Endometrial microvascular endothelial cells (primary cell): ENCODE measurements around the gene ADAMTS12. TPM values are rescaled to one million over a fixed set of nuclear protein-coding genes. Genes with fewer than 3 reads are reported as not detected.

Experiments used
- in situ Hi-C: cut with HindIII; loops from 2 replicates; pipeline ENCODE4 v1.10.0; 2017; ENCODE audit warnings: low sequenced_read_pairs, low pct_unique_long_range_greater_than_20kb; ENCODE audit errors: inconsistent ontology term
- total RNA-seq: library from RNA; depleted of rRNA; stranded (reverse); fragments of >200 nt; gene quantifications from one replicate; pipeline ENCODE4 v1.2.3, GENCODE V29; 2015; ENCODE audit errors: inconsistent ontology term

Gene ADAMTS12
- total RNA-seq, 1 donor from 2014 or later, result 0.84 TPM

- in situ Hi-C loops, result no loop called here
Observed at GRCh38 chr5:33639474-33639873, 252.3 kb downstream of the ADAMTS12 start.

- in situ Hi-C loops, result no loop called here
Observed at GRCh38 chr5:33637011-33637410, 254.8 kb downstream of the ADAMTS12 start.

- in situ Hi-C loops, result no loop called here
Observed at GRCh38 chr5:33635582-33635981, 256.2 kb downstream of the ADAMTS12 start.

GRCh38 chr5:33633699-33634098 is 258.1 kb downstream of the ADAMTS12 start:
- in situ Hi-C loops, result no loop called here

- in situ Hi-C loops, result no loop called here
Observed at GRCh38 chr5:33631786-33632185, 260.0 kb downstream of the ADAMTS12 start.

- in situ Hi-C loops, result no loop called here
Observed at GRCh38 chr5:33631139-33631538, 260.7 kb downstream of the ADAMTS12 start.

GRCh38 chr5:33629999-33630398 is 261.8 kb downstream of the ADAMTS12 start:
- in situ Hi-C loops, result no loop called here

GRCh38 chr5:33628796-33629195 is 263.0 kb downstream of the ADAMTS12 start:
- in situ Hi-C loops, result no loop called here

- in situ Hi-C loops, result no loop called here
Observed at GRCh38 chr5:33621514-33621913, 270.3 kb downstream of the ADAMTS12 start.

- in situ Hi-C loops, result no loop called here
Observed at GRCh38 chr5:33614039-33614438, 277.8 kb downstream of the ADAMTS12 start.

GRCh38 chr5:33612386-33612785 is 279.4 kb downstream of the ADAMTS12 start:
- in situ Hi-C loops, result no loop called here

GRCh38 chr5:33611877-33612276 is 279.9 kb downstream of the ADAMTS12 start:
- in situ Hi-C loops, result no loop called here

GRCh38 chr5:33608344-33609041 is 283.3 kb downstream of the ADAMTS12 start:
- in situ Hi-C loops, result no loop called here

GRCh38 chr5:33604503-33604902 is 287.3 kb downstream of the ADAMTS12 start:
- in situ Hi-C loops, result no loop called here

GRCh38 chr5:33601881-33602280 is 289.9 kb downstream of the ADAMTS12 start:
- in situ Hi-C loops, result no loop called here

GRCh38 chr5:33595303-33595702 is 296.5 kb downstream of the ADAMTS12 start:
- in situ Hi-C loops, result no loop called here

GRCh38 chr5:33594006-33594405 is 297.8 kb downstream of the ADAMTS12 start:
- in situ Hi-C loops, result no loop called here

- in situ Hi-C loops, result no loop called here
Observed at GRCh38 chr5:33592245-33592644, 299.5 kb downstream of the ADAMTS12 start.

- in situ Hi-C loops, result no loop called here
Observed at GRCh38 chr5:33588654-33589372, 303.0 kb downstream of the ADAMTS12 start.

- in situ Hi-C loops, result no loop called here
Observed at GRCh38 chr5:33583332-33583731, 308.5 kb downstream of the ADAMTS12 start.
